Thyroid gland (tissue), 4 donors: ENCODE results near the gene TNNC1.

Experiments used
- POLR2A ChIP-seq, 2 donors: fragments of 450-650 bp; IDR thresholded peaks; one replicate each; pipeline ENCODE4 v1.6.1; 2017; ENCODE audit warnings: antibody characterized with exemption in 2 of 2, mild to moderate bottlenecking in 2 of 2, moderate library complexity in 1 of 2
- TF ChIP-seq, protein P1 (sequence below), 6 experiments: fragments of 200-600 bp in 3 of 6; fragments of 450-650 bp in 3 of 6; sonication (generic) in 3 of 6; IDR thresholded peaks; one replicate each; pipeline ENCODE4 v1.5.1; 2016 to 2019; ENCODE audit warnings: antibody characterized with exemption in 6 of 6, mild to moderate bottlenecking in 2 of 6, inconsistent platforms in 1 of 6, moderate library complexity in 1 of 6

DNA sequence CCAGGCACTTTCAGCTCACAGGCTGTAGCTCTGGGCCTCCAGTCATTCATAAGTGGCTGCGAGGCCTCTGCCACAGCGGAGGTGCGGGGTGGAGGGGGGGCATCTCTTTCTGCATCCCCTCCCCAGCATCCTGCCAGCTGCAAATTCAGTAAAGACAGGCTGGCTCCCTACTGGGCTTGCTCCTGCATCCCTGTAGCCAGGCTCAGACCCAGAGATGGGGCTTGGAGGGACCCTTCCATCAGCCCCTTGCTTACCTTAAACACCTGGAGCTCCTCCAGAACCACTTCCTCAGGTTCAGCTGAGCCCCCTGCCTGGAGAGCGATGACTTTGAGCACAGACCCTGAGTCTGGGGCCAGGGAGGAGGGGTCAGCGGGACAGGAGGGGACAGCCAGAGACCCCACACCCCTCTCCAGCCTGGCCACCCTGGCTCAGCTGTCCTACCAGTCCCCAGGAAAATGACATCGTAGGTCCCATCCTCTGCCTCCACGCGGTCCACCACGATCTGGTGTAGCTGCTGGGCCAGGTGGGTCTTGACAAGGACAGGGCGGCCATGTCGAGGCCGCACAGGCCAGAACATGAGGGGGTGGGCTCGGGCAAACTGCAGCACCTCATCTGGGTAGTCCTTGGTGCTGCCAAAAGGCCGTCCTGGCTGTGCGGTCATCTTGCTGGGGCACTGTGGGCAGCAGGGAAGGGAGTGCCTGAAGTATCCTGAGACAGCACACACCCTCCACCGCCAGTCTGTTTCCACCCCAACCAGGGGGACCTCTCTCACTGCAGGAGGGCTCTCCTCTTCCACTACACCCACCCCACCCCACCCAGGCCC is 14.2 kb downstream of the TNNC1 start:
- TF ChIP-seq, protein P1, sequence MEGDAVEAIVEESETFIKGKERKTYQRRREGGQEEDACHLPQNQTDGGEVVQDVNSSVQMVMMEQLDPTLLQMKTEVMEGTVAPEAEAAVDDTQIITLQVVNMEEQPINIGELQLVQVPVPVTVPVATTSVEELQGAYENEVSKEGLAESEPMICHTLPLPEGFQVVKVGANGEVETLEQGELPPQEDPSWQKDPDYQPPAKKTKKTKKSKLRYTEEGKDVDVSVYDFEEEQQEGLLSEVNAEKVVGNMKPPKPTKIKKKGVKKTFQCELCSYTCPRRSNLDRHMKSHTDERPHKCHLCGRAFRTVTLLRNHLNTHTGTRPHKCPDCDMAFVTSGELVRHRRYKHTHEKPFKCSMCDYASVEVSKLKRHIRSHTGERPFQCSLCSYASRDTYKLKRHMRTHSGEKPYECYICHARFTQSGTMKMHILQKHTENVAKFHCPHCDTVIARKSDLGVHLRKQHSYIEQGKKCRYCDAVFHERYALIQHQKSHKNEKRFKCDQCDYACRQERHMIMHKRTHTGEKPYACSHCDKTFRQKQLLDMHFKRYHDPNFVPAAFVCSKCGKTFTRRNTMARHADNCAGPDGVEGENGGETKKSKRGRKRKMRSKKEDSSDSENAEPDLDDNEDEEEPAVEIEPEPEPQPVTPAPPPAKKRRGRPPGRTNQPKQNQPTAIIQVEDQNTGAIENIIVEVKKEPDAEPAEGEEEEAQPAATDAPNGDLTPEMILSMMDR (IDR thresholded peaks at IDR 0.05) = no peak
- no peak for TF ChIP-seq POLR2A (IDR thresholded peaks at IDR 0.05)
